ENCODE results near the gene TBCK.

TBCK gene

DNA sequence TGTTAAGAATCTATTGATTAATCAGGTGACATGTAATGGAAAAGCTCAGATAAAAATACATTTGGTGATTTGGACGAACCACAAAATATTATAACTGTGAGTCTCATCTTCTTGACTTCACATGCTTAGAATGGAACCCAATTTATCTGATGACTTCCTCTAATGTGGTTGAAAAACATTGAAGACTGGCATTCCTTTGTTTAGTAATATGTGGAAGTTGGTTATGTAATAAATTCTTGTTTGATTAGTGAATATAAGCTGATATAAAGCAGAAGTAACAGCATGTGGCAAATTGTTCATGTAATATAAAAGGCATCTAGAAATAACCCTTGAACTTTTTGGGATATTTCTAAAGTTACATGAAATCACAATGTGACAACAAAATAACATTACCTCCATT, 42.9 kb upstream of the TBCK start:
- TF ChIP-seq, protein P1, sequence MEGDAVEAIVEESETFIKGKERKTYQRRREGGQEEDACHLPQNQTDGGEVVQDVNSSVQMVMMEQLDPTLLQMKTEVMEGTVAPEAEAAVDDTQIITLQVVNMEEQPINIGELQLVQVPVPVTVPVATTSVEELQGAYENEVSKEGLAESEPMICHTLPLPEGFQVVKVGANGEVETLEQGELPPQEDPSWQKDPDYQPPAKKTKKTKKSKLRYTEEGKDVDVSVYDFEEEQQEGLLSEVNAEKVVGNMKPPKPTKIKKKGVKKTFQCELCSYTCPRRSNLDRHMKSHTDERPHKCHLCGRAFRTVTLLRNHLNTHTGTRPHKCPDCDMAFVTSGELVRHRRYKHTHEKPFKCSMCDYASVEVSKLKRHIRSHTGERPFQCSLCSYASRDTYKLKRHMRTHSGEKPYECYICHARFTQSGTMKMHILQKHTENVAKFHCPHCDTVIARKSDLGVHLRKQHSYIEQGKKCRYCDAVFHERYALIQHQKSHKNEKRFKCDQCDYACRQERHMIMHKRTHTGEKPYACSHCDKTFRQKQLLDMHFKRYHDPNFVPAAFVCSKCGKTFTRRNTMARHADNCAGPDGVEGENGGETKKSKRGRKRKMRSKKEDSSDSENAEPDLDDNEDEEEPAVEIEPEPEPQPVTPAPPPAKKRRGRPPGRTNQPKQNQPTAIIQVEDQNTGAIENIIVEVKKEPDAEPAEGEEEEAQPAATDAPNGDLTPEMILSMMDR (conservative IDR thresholded peaks at IDR 0.05; ENCODE audit: low read depth, low read length) = no peak
- no peaks in the 10 kb centered on the region for H3K36me3 ChIP-seq (ENCODE audit: insufficient read depth)
- H3K27ac ChIP-seq = no peak overlapping the region
- no peak overlapping the region for H3K4me2 ChIP-seq
- H4K20me1 ChIP-seq (ENCODE audit: insufficient read depth) = no peaks in the 10 kb centered on the region
- H3K79me2 ChIP-seq (ENCODE audit: insufficient read depth, low read depth) = no peaks in the 10 kb centered on the region
- H3K4me1 ChIP-seq (ENCODE audit: low read depth, poor library complexity, severe bottlenecking) = no peaks in the 10 kb centered on the region
- no peak overlapping the region for H3K4me3 ChIP-seq (IDR thresholded peaks at IDR 0.05; ENCODE audit: insufficient read depth, low read depth, low read length)
- no peak overlapping the region for H3K9ac ChIP-seq
- H3K27me3 ChIP-seq (ENCODE audit: insufficient read depth, low read depth) = no peaks in the 10 kb centered on the region
- H2AFZ ChIP-seq (ENCODE audit: low read depth) = no peak overlapping the region

DNA sequence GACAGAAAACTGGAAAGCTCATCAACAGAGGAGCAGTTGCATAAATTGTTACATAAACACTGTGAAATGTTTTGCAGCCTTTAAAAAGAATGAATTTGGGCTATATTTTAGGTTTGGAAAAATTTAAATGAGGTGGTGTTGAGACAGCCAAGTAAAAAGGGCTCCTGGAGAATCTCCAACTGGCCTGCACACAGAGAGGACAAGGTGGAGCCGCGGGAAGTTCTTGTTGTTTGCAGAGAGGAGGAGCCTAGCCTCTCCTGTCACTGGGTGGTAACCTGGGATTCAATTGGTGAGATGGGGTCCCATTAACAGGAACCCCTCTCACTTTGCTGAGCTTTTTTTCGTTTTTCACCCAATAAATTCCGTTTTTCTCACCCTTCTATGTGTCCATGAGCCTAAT, 39.2 kb upstream of the TBCK start:
- Histone ChIP-seq H3K4me2 (no peak overlapping the region), H2AFZ (ENCODE audit: low read depth) (no peak overlapping the region), H4K20me1 (ENCODE audit: insufficient read depth) (no peaks in the 10 kb centered on the region)

DNA sequence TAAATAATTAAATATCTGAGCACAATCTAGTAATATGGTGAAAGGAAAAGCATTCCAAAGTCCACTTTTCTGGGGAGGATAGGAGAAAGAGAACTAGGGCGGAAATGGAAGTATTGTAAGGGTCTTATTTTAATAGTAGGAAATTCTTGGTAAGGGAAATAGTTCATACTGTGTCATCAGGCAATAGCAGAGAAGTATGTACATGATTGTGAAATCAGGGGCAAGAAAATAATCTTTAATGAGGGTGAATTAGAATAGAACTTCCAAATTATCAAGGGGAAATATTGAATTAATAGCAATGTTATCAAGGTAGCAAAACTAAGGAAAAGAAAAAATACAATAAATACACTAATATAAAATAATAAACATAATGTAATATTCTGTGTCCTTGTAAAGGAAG, 37.8 kb upstream of the TBCK start:
- H3K27ac ChIP-seq = no peak overlapping the region
- no peak overlapping the region for H3K4me2 ChIP-seq
- TF ChIP-seq, protein P1 (conservative IDR thresholded peaks at IDR 0.05; ENCODE audit: low read depth, low read length) = no peak

More for the DNA sequence above, 39.2 kb upstream of the TBCK start:
- TF ChIP-seq, protein P1 (conservative IDR thresholded peaks at IDR 0.05; ENCODE audit: low read depth, low read length) = no peak
- H3K4me1 ChIP-seq (ENCODE audit: low read depth, poor library complexity, severe bottlenecking) = no peaks in the 10 kb centered on the region
- H3K4me3 ChIP-seq (IDR thresholded peaks at IDR 0.05; ENCODE audit: insufficient read depth, low read depth, low read length) = no peak overlapping the region
- no peaks in the 10 kb centered on the region for H3K27me3 ChIP-seq (ENCODE audit: insufficient read depth, low read depth)
- H3K36me3 ChIP-seq (ENCODE audit: insufficient read depth) = no peaks in the 10 kb centered on the region
- no peak overlapping the region for H3K9ac ChIP-seq
- no peak overlapping the region for H3K27ac ChIP-seq
- H3K79me2 ChIP-seq (ENCODE audit: insufficient read depth, low read depth) = no peaks in the 10 kb centered on the region

DNA sequence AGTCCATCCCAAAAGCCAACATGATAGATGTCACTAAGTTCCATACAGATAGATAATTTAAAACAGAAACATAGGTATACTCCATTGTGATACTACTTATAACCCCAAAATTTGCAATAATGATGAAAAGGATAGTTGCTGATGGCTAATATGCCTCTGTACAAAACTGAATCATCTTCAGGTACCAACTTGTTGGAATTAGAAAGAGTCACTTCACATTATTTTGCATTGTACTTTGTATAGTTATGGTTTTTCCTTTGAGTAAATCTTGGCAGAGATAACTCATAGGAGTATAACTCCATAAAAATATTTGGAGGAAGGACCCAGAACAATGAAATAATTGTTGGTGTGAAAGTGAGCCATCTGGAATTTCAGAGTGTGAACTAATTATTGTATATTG, 35.0 kb upstream of the TBCK start:
- no peaks in the 10 kb centered on the region for H3K79me2 ChIP-seq (ENCODE audit: insufficient read depth, low read depth)
- no peak overlapping the region for H2AFZ ChIP-seq (ENCODE audit: low read depth)
- no peaks in the 10 kb centered on the region for H3K27me3 ChIP-seq (ENCODE audit: insufficient read depth, low read depth)
- H3K4me2 ChIP-seq = no peak overlapping the region
- H4K20me1 ChIP-seq (ENCODE audit: insufficient read depth) = no peaks in the 10 kb centered on the region
- no peak overlapping the region for H3K27ac ChIP-seq
- TF ChIP-seq, protein P1 (conservative IDR thresholded peaks at IDR 0.05; ENCODE audit: low read depth, low read length) = no peak
- H3K9ac ChIP-seq = no peak overlapping the region
- no peak overlapping the region for H3K4me3 ChIP-seq (IDR thresholded peaks at IDR 0.05; ENCODE audit: insufficient read depth, low read depth, low read length)
- H3K36me3 ChIP-seq (ENCODE audit: insufficient read depth) = no peaks in the 10 kb centered on the region
- no peaks in the 10 kb centered on the region for H3K4me1 ChIP-seq (ENCODE audit: low read depth, poor library complexity, severe bottlenecking)

More for the DNA sequence above, 37.8 kb upstream of the TBCK start:
- H3K4me3 ChIP-seq (IDR thresholded peaks at IDR 0.05; ENCODE audit: insufficient read depth, low read depth, low read length) = no peak overlapping the region
- H3K27me3 ChIP-seq (ENCODE audit: insufficient read depth, low read depth) = no peaks in the 10 kb centered on the region
- H3K4me1 ChIP-seq (ENCODE audit: low read depth, poor library complexity, severe bottlenecking) = no peaks in the 10 kb centered on the region
- no peak overlapping the region for H2AFZ ChIP-seq (ENCODE audit: low read depth)
- H4K20me1 ChIP-seq (ENCODE audit: insufficient read depth) = no peaks in the 10 kb centered on the region
- no peaks in the 10 kb centered on the region for H3K36me3 ChIP-seq (ENCODE audit: insufficient read depth)
- H3K9ac ChIP-seq = no peak overlapping the region
- H3K79me2 ChIP-seq (ENCODE audit: insufficient read depth, low read depth) = no peaks in the 10 kb centered on the region

Measured in KMS-11 (cell line).